ENCODE measurements around the gene ARMC2. TPM values are rescaled to one million over a fixed set of nuclear protein-coding genes. Genes with fewer than 3 reads are reported as not detected.
"Not testable (repeated sequence)": the region's sequence is repeated elsewhere in the genome, so short reads cannot be mapped to it uniquely, and the experiment has no call there.

ARMC2 gene
- total RNA-seq, 3 donors from 2014 or later (not counting 1 experiment from before 2014, with no cell fraction given) = 9.4 to 13.8 (median 9.7) TPM

DNA sequence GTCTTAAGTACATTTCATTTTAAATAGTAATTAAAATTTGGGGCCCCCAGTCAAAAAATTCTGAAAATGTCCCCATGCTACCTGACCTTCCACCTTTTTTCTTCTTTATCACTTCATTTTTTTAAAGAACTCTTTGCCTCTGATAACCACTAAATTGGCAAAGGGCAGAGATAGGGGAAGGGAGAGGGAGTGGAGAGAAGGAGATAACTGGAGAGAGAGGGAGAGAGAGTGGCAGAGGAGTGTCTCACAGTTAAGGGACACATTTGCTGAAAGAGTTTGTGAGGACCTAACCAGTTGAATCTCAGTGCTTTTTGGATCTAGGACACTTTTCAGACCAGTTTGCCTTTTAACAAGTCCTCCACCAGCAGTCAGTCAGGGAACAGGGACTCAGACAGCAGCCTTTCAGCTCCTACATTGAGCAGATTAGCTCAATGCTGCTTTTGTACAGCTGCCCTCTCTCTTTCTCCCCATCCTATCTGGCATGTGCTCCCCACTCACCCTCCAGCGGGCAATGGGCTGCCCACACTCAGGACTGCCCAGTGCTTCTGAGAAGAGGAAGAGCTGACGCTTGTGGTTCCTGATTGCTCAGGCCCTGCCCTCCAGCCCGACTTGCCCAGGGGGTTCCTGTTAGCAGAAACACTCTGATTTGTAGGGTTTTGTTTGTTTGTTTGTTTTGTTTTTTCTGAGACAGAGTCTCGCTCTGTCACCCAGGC is 14.4 kb downstream of the ARMC2 start:
- H3K36me3 Mint-ChIP-seq = peaks cover 4% of the 10 kb centered on the region

GRCh38 chr6:108865751-108866286 is 17.6 kb downstream of the ARMC2 start:
- Mint-ChIP-seq H3K27ac (peak overlapping the region; percentile 30 to 68), H3K4me1 (peaks cover 28 to 33% of the 10 kb centered on the region in 2 donors)
- H3K4me3 ChIP-seq (ENCODE audit: low read length); DNase-seq; intact Hi-C loops (cut with micrococcal nuclease); H3K9me3 ChIP-seq (ENCODE audit: control insufficient read depth, insufficient read depth, low read length); H3K27ac ChIP-seq (ENCODE audit: low read length); H3K36me3 ChIP-seq (ENCODE audit: control insufficient read depth, insufficient read depth, low read length); H3K27me3 Mint-ChIP-seq (ENCODE audit: low read depth in 2 of 2); H3K4me3 Mint-ChIP-seq; H3K9me3 Mint-ChIP-seq; H3K27me3 ChIP-seq (ENCODE audit: control insufficient read depth, insufficient read depth, low read length); H3K36me3 Mint-ChIP-seq: not testable (repeated sequence)
- ATAC-seq = peak; percentile 37 to 68 (median 63)
- WGBS (ENCODE audit: insufficient coverage) = 33% methylated on average over 2 of the region's 2 CpGs
- H3K4me1 ChIP-seq (ENCODE audit: control insufficient read depth, insufficient read depth, low read length) = peaks cover 16% of the 10 kb centered on the region

More for the DNA sequence above, 14.4 kb downstream of the ARMC2 start:
- Mint-ChIP-seq H3K27me3 (ENCODE audit: low read depth in 2 of 2) (no peaks in the 10 kb centered on the region), H3K9me3 (no peaks in the 10 kb centered on the region), H3K4me3 (no peak overlapping the region), H3K4me1 (peaks cover 20 to 24% of the 10 kb centered on the region in 2 donors), H3K27ac (peak overlapping the region; percentile 50 to 78)
- H3K27ac ChIP-seq (ENCODE audit: low read length) = no peak overlapping the region
- H3K27me3 ChIP-seq (ENCODE audit: control insufficient read depth, insufficient read depth, low read length) = no peaks in the 10 kb centered on the region
- no peaks in the 10 kb centered on the region for H3K9me3 ChIP-seq (ENCODE audit: control insufficient read depth, insufficient read depth, low read length)
- intact Hi-C loops (cut with micrococcal nuclease) = no loop called here
- H3K4me3 ChIP-seq (ENCODE audit: low read length) = no peak overlapping the region
- peak; percentile 52 to 72 (median 54) for ATAC-seq
- H3K36me3 ChIP-seq (ENCODE audit: control insufficient read depth, insufficient read depth, low read length) = peaks cover 13% of the 10 kb centered on the region
- no peak for DNase-seq
- TF ChIP-seq, protein P1, sequence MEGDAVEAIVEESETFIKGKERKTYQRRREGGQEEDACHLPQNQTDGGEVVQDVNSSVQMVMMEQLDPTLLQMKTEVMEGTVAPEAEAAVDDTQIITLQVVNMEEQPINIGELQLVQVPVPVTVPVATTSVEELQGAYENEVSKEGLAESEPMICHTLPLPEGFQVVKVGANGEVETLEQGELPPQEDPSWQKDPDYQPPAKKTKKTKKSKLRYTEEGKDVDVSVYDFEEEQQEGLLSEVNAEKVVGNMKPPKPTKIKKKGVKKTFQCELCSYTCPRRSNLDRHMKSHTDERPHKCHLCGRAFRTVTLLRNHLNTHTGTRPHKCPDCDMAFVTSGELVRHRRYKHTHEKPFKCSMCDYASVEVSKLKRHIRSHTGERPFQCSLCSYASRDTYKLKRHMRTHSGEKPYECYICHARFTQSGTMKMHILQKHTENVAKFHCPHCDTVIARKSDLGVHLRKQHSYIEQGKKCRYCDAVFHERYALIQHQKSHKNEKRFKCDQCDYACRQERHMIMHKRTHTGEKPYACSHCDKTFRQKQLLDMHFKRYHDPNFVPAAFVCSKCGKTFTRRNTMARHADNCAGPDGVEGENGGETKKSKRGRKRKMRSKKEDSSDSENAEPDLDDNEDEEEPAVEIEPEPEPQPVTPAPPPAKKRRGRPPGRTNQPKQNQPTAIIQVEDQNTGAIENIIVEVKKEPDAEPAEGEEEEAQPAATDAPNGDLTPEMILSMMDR (IDR thresholded peaks at IDR 0.05) = no peak
- WGBS (ENCODE audit: insufficient coverage) = 43% methylated on average over 4 of the region's 4 CpGs
- H3K4me1 ChIP-seq (ENCODE audit: control insufficient read depth, insufficient read depth, low read length) = peaks cover 15% of the 10 kb centered on the region

GRCh38 chr6:108866798-108867197 is 18.6 kb downstream of the ARMC2 start:
- H3K9me3 ChIP-seq (ENCODE audit: control insufficient read depth, insufficient read depth, low read length) = no peaks in the 10 kb centered on the region
- TF ChIP-seq, protein P1 (IDR thresholded peaks at IDR 0.05) = no peak
- intact Hi-C loops (cut with micrococcal nuclease) = no loop called here
- H3K27me3 ChIP-seq (ENCODE audit: control insufficient read depth, insufficient read depth, low read length) = no peaks in the 10 kb centered on the region
- Mint-ChIP-seq H3K4me3 (no peak overlapping the region), H3K27me3 (ENCODE audit: low read depth in 2 of 2) (no peaks in the 10 kb centered on the region), H3K27ac (peak overlapping the region in 1 of 2 donors; percentile 68), H3K4me1 (peaks cover 38 to 41% of the 10 kb centered on the region in 2 donors), H3K9me3 (no peaks in the 10 kb centered on the region), H3K36me3 (no peaks in the 10 kb centered on the region)
- H3K4me3 ChIP-seq (ENCODE audit: low read length) = no peak overlapping the region
- H3K4me1 ChIP-seq (ENCODE audit: control insufficient read depth, insufficient read depth, low read length) = peaks cover 26% of the 10 kb centered on the region
- H3K27ac ChIP-seq (ENCODE audit: low read length) = no peak overlapping the region
- ATAC-seq (no peak), DNase-seq (no peak)
- no CpG with 5 or more reads among the region's 3 CpGs for WGBS (ENCODE audit: insufficient coverage)
- H3K36me3 ChIP-seq (ENCODE audit: control insufficient read depth, insufficient read depth, low read length) = no peaks in the 10 kb centered on the region

GRCh38 chr6:108868647-108869046 is 20.4 kb downstream of the ARMC2 start:
- no peak overlapping the region for H3K27ac Mint-ChIP-seq
- TF ChIP-seq, protein P1 (IDR thresholded peaks at IDR 0.05) = no peak
- Histone ChIP-seq H3K36me3 (ENCODE audit: control insufficient read depth, insufficient read depth, low read length) (no peaks in the 10 kb centered on the region), H3K4me1 (ENCODE audit: control insufficient read depth, insufficient read depth, low read length) (peaks cover 32% of the 10 kb centered on the region), H3K27ac (ENCODE audit: low read length) (no peak overlapping the region), H3K9me3 (ENCODE audit: control insufficient read depth, insufficient read depth, low read length) (no peaks in the 10 kb centered on the region), H3K4me3 (ENCODE audit: low read length) (no peak overlapping the region), H3K27me3 (ENCODE audit: control insufficient read depth, insufficient read depth, low read length) (no peaks in the 10 kb centered on the region)
- H3K4me3 Mint-ChIP-seq = no peak overlapping the region
- H3K36me3 Mint-ChIP-seq = no peaks in the 10 kb centered on the region
- H3K27me3 Mint-ChIP-seq (ENCODE audit: low read depth in 2 of 2) = no peaks in the 10 kb centered on the region
- ATAC-seq (no peak), DNase-seq (no peak)
- 96% methylated on average over 7 of the region's 8 CpGs for WGBS (ENCODE audit: insufficient coverage)
- intact Hi-C loops (cut with micrococcal nuclease) = no loop called here
- peaks cover 43 to 46% of the 10 kb centered on the region in 2 donors for H3K4me1 Mint-ChIP-seq
- H3K9me3 Mint-ChIP-seq = no peaks in the 10 kb centered on the region

All from natural killer cell (primary cell).